ENCODE results near the gene GAB4.

DNA sequence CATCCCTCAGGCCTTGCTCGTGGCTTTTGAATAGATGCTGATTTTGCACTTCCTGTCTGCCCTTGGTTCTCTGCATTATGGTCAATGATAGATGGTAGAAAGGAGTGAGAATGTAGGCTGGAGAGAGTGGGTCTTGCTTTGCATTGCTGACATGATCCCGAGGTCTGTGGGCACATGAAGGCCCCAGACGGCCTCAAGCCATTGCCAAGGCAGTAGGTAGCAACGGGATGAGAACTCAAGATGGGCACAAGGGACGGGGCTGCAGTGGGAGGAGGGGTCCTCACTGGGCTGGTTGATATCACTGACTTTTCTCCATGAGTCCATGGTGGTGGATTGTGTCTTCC lies 54.0 kb downstream of the GAB4 start:
- no peak for TF ChIP-seq POLR2A (IDR thresholded peaks at IDR 0.05; ENCODE audit: low read depth, low read length)
- TF ChIP-seq, protein P1, sequence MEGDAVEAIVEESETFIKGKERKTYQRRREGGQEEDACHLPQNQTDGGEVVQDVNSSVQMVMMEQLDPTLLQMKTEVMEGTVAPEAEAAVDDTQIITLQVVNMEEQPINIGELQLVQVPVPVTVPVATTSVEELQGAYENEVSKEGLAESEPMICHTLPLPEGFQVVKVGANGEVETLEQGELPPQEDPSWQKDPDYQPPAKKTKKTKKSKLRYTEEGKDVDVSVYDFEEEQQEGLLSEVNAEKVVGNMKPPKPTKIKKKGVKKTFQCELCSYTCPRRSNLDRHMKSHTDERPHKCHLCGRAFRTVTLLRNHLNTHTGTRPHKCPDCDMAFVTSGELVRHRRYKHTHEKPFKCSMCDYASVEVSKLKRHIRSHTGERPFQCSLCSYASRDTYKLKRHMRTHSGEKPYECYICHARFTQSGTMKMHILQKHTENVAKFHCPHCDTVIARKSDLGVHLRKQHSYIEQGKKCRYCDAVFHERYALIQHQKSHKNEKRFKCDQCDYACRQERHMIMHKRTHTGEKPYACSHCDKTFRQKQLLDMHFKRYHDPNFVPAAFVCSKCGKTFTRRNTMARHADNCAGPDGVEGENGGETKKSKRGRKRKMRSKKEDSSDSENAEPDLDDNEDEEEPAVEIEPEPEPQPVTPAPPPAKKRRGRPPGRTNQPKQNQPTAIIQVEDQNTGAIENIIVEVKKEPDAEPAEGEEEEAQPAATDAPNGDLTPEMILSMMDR (conservative IDR thresholded peaks at IDR 0.05; ENCODE audit: low read depth, low read length): no peak
- TF ChIP-seq CEBPB (IDR thresholded peaks at IDR 0.05; ENCODE audit: low read depth, low read length): no peak
- TF ChIP-seq RCOR1 (IDR thresholded peaks at IDR 0.05; ENCODE audit: insufficient replicate concordance, low read length): no peak
- no peak for TF ChIP-seq FOS (IDR thresholded peaks at IDR 0.05; ENCODE audit: low read depth, low read length)
- no peak for TF ChIP-seq RFX5 (IDR thresholded peaks at IDR 0.05; ENCODE audit: low read depth, low read length)
- TF ChIP-seq MAZ (IDR thresholded peaks at IDR 0.05; ENCODE audit: borderline replicate concordance, low read depth, low read length): no peak
- no peak for TF ChIP-seq USF2 (IDR thresholded peaks at IDR 0.05; ENCODE audit: low read depth, low read length)

All from IMR-90 (cell line).